Measurements from ENCODE around the gene FBN2.
"Not testable (repeated sequence)": the region's sequence is repeated elsewhere in the genome, so short reads cannot be mapped to it uniquely, and the experiment has no call there.

The FBN2 gene

GRCh38 chr5:128466554-128466953, 71.5 kb downstream of the FBN2 start:
- in situ Hi-C loops (cut with MboI; ENCODE audit: low sequenced_read_pairs, unreplicated experiment): no loop called here
- no peak for DNase-seq (ENCODE audit: low spot score)
- TF ChIP-seq CTCF (IDR thresholded peaks at IDR 0.05; ENCODE audit: borderline replicate concordance, control extremely low read depth, extremely low read depth, insufficient read depth, missing control alignments): no peak

GRCh38 chr5:128464596-128464995, 73.4 kb downstream of the FBN2 start:
- in situ Hi-C loops (cut with MboI; ENCODE audit: low sequenced_read_pairs, unreplicated experiment): no loop called here
- TF ChIP-seq CTCF (IDR thresholded peaks at IDR 0.05; ENCODE audit: borderline replicate concordance, control extremely low read depth, extremely low read depth, insufficient read depth, missing control alignments): no peak
- DNase-seq (ENCODE audit: low spot score): no peak

GRCh38 chr5:128462330-128462729, 75.7 kb downstream of the FBN2 start:
- no peak for TF ChIP-seq CTCF (IDR thresholded peaks at IDR 0.05; ENCODE audit: borderline replicate concordance, control extremely low read depth, extremely low read depth, insufficient read depth, missing control alignments)
- in situ Hi-C loops (cut with MboI; ENCODE audit: low sequenced_read_pairs, unreplicated experiment): no loop called here
- DNase-seq (ENCODE audit: low spot score): no peak

- DNase-seq (ENCODE audit: low spot score); in situ Hi-C loops (cut with MboI; ENCODE audit: low sequenced_read_pairs, unreplicated experiment): not testable (repeated sequence)
These were observed 80.7 kb downstream of the FBN2 start for GRCh38 chr5:128457147-128457915.

- DNase-seq (ENCODE audit: low spot score): no peak
- in situ Hi-C loops (cut with MboI; ENCODE audit: low sequenced_read_pairs, unreplicated experiment): no loop called here
- TF ChIP-seq CTCF (IDR thresholded peaks at IDR 0.05; ENCODE audit: borderline replicate concordance, control extremely low read depth, extremely low read depth, insufficient read depth, missing control alignments): no peak
These were observed 82.1 kb downstream of the FBN2 start for GRCh38 chr5:128455841-128456361.

- TF ChIP-seq CTCF (IDR thresholded peaks at IDR 0.05; ENCODE audit: borderline replicate concordance, control extremely low read depth, extremely low read depth, insufficient read depth, missing control alignments): no peak
- in situ Hi-C loops (cut with MboI; ENCODE audit: low sequenced_read_pairs, unreplicated experiment): no loop called here
- DNase-seq (ENCODE audit: low spot score): no peak
These were observed 84.9 kb downstream of the FBN2 start for GRCh38 chr5:128453121-128453520.

- DNase-seq (ENCODE audit: low spot score); in situ Hi-C loops (cut with MboI; ENCODE audit: low sequenced_read_pairs, unreplicated experiment): not testable (repeated sequence)
These were observed 90.8 kb downstream of the FBN2 start for GRCh38 chr5:128447224-128447623.
